GM19438 (cell line): ENCODE measurements around the gene SAMD5.
A peak's percentile ranks its signal among the peaks of the same experiment; 100 is the strongest.

Experiments used
- ATAC-seq: cut with Tn5 transposase; IDR thresholded peaks from one replicate; pipeline ENCODE4 v1.9.1; 2021; ENCODE audit warnings: low read depth; ENCODE audit not compliant: unreplicated experiment

Gene SAMD5

GRCh38 chr6:147508042-147508865, at the start of gene SAMD5:
Gene SAMD5 (plus strand): TSS chr6:147508690. CDS start chr6:147508929, 239 bp downstream.
- ATAC-seq: peak; percentile 50

- ATAC-seq: no peak
Observed at GRCh38 chr6:147459780-147460179, 48.7 kb upstream of the SAMD5 start.

- no peak for ATAC-seq
Observed at GRCh38 chr6:147463651-147464050, 44.8 kb upstream of the SAMD5 start.

GRCh38 chr6:147467428-147467827, 41.1 kb upstream of the SAMD5 start:
- no peak for ATAC-seq

- ATAC-seq: no peak
Observed at GRCh38 chr6:147467886-147468285, 40.6 kb upstream of the SAMD5 start.

- no peak for ATAC-seq
Observed at GRCh38 chr6:147468634-147469033, 39.9 kb upstream of the SAMD5 start.

- ATAC-seq: no peak
Observed at GRCh38 chr6:147479857-147480256, 28.6 kb upstream of the SAMD5 start.

GRCh38 chr6:147486683-147487082, 21.8 kb upstream of the SAMD5 start:
- ATAC-seq: no peak

GRCh38 chr6:147497472-147497871, 11.0 kb upstream of the SAMD5 start:
- no peak for ATAC-seq

- ATAC-seq: no peak
Observed at GRCh38 chr6:147503587-147503986, 4.9 kb upstream of the SAMD5 start.

- ATAC-seq: no peak
Observed at GRCh38 chr6:147504848-147505247, 3.6 kb upstream of the SAMD5 start.

- peak; percentile 33 for ATAC-seq
Observed at GRCh38 chr6:147506704-147507114, 1.8 kb upstream of the SAMD5 start.

GRCh38 chr6:147507162-147508041, 1.1 kb upstream of the SAMD5 start:
- ATAC-seq: no peak

- ATAC-seq: peak; percentile 24
Observed at GRCh38 chr6:147508866-147509608, 547 bp downstream of the SAMD5 start.

GRCh38 chr6:147509891-147510290, 1.4 kb downstream of the SAMD5 start:
- peak; percentile 48 for ATAC-seq

- ATAC-seq: no peak
Observed at GRCh38 chr6:147510929-147511590, 2.6 kb downstream of the SAMD5 start.

- ATAC-seq: no peak
Observed at GRCh38 chr6:147514831-147515230, 6.3 kb downstream of the SAMD5 start.

- no peak for ATAC-seq
Observed at GRCh38 chr6:147515327-147515726, 6.8 kb downstream of the SAMD5 start.

GRCh38 chr6:147522597-147522996, 14.1 kb downstream of the SAMD5 start:
- no peak for ATAC-seq

GRCh38 chr6:147525519-147526209, 17.2 kb downstream of the SAMD5 start:
- ATAC-seq: no peak
